GM18517 (cell line): ENCODE data around the gene CFDP1.

ENCODE experiments used
- ATAC-seq: cut with Tn5 transposase; IDR thresholded peaks from one replicate; pipeline ENCODE4 v1.9.1; 2021; ENCODE audit warnings: mild to moderate bottlenecking, moderate library complexity; ENCODE audit not compliant: unreplicated experiment

CFDP1 gene

GRCh38 chr16:75256696-75257343 is 176.5 kb downstream of the CFDP1 start:
- no peak for ATAC-seq

- ATAC-seq = no peak
These were observed 177.2 kb downstream of the CFDP1 start for GRCh38 chr16:75256059-75256571.

GRCh38 chr16:75254359-75254837 is 178.9 kb downstream of the CFDP1 start:
- no peak for ATAC-seq

- ATAC-seq = no peak
These were observed 180.1 kb downstream of the CFDP1 start for GRCh38 chr16:75252946-75253911.

GRCh38 chr16:75252049-75252864 is 181.0 kb downstream of the CFDP1 start:
- no peak for ATAC-seq

GRCh38 chr16:75251280-75252048 is 181.8 kb downstream of the CFDP1 start, which contains the start of gene BCAR1:
BCAR1 (minus strand) TSS chr16:75251624; CDS start chr16:75251482, 142 bp downstream.
- ATAC-seq = peak; percentile 58

GRCh38 chr16:75250809-75251279 is 182.5 kb downstream of the CFDP1 start:
- ATAC-seq = peak; percentile 57

GRCh38 chr16:75250089-75250808 is 183.1 kb downstream of the CFDP1 start:
- no peak for ATAC-seq

- no peak for ATAC-seq
These were observed 183.9 kb downstream of the CFDP1 start for GRCh38 chr16:75249441-75249840.

- ATAC-seq = no peak
These were observed 184.5 kb downstream of the CFDP1 start for GRCh38 chr16:75248536-75249380.

- no peak for ATAC-seq
These were observed 185.2 kb downstream of the CFDP1 start for GRCh38 chr16:75248142-75248535.

- no peak for ATAC-seq
These were observed 186.1 kb downstream of the CFDP1 start for GRCh38 chr16:75247249-75247648.

GRCh38 chr16:75246504-75247205 is 186.6 kb downstream of the CFDP1 start:
- ATAC-seq = no peak

GRCh38 chr16:75244844-75245758 is 188.2 kb downstream of the CFDP1 start:
- ATAC-seq = no peak

GRCh38 chr16:75244225-75244809 is 189.0 kb downstream of the CFDP1 start:
- ATAC-seq = no peak
